Calu3 (cell line): ENCODE measurements around the gene SPEM2. TPM values are rescaled to one million over a fixed set of nuclear protein-coding genes. Genes with fewer than 3 reads are reported as not detected.

Experiments
- BruUV-seq: library from RNA; stranded (reverse); fragments of 400-500 nt; replicated peaks from 2 replicates; lab custom pipeline; 2021; lab: Mats Ljungman, UMichigan
- CTCF ChIA-PET: fragments of 300-600 bp; sonication (Branson Sonifier 250); formaldehyde crosslinking; loops from one replicate; lab custom pipeline; 2022; ENCODE audit warnings: antibody characterized with exemption; lab: Charles Lee
- DNase-seq: peaks from one replicate; pipeline ENCODE4 v3.0.0; 2022
- H3K27ac Mint-ChIP-seq: one replicate; pipeline ENCODE4 v1.8.0; 2022; ENCODE audit warnings: mixed read lengths; ENCODE audit not compliant: unreplicated experiment
- H3K27me3 Mint-ChIP-seq: one replicate; pipeline ENCODE4 v1.8.0; 2022; ENCODE audit warnings: mixed read lengths; ENCODE audit not compliant: unreplicated experiment
- H3K36me3 Mint-ChIP-seq: one replicate; pipeline ENCODE4 v1.8.0; 2022; ENCODE audit warnings: mild to moderate bottlenecking, moderate library complexity, mixed read lengths; ENCODE audit not compliant: insufficient read depth, unreplicated experiment
- H3K4me1 Mint-ChIP-seq: one replicate; pipeline ENCODE4 v1.8.0; 2022; ENCODE audit warnings: mild to moderate bottlenecking, low read depth, mixed read lengths; ENCODE audit not compliant: unreplicated experiment
- H3K4me3 Mint-ChIP-seq: one replicate; pipeline ENCODE4 v1.8.0; 2022; ENCODE audit warnings: mild to moderate bottlenecking, low read depth, moderate library complexity, mixed read lengths; ENCODE audit not compliant: unreplicated experiment
- H3K9me3 Mint-ChIP-seq: one replicate; pipeline ENCODE4 v1.8.0; 2022; ENCODE audit warnings: low read depth, mixed read lengths; ENCODE audit not compliant: unreplicated experiment
- intact Hi-C: fragments of 100-400 bp; cut with micrococcal nuclease; formaldehyde crosslinking; loops from one replicate; pipeline ENCODE4 v1.10.0; 2022; ENCODE audit not compliant: unreplicated experiment
- total RNA-seq: library from RNA; stranded (reverse); gene quantifications from 2 replicates; pipeline ENCODE4 v1.2.3, GENCODE V29; 2022
- TF ChIP-seq, protein P1 (sequence below): fragments of 200-600 bp; IDR thresholded peaks from one replicate; pipeline ENCODE4 v1.8.0; 2022; ENCODE audit warnings: antibody characterized with exemption; ENCODE audit not compliant: unreplicated experiment

The SPEM2 gene
- total RNA-seq, 1 experiment from 2014 or later, result not detected

DNA sequence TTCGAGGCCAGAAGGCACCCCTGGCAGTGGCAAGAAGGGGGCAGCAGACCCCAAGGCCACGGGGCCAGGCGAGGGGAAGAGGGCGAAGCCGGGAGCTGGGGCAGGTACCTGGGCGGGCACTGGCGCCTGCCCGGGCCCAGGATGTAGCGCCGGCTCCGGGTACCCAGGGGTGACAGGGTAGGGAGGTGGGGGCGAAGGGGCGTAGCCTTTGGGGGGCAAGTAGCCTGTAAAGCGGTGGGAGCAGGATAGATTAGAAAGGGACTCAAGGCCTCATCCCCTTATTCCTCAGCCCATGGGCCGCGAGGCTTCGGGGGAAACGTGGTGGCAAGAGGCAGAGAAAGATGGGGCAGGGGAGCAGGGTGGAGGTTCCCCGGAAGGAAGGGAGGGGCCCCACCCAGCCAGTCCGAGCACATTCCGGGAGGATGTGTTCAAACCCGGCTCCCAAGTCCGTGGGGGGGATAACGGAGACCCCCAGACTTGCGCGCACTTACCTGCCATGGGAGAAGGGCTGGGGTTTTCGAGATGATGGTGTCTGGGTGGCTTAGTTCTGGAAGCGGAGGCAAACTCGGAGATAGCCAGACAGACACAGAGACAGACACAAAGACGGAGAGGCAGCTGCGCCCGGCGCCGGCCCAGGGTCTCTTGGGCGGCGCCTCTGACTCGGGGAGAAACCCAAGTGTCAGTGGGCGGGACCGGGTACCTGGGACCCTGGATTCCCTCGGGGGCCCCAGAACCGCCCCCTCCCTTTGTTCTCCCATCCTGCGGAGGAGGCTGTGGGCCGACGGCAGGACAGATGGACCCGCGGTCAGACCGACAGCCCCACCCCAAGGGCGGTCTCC lies 31.6 kb upstream of the SPEM2 start:
- intact Hi-C loops, result no loop called here
- TSS peak; percentile 26 for BruUV-seq
- CTCF ChIA-PET, result interaction anchor here (0.6 to 1.4 kb wide), 3 partner anchors 10 to 38 kb away, joined by 3 to 6 read pairs (median 3); partner anchors contain the start of gene TMEM256
- DNase-seq, result peak; percentile 28
- no peaks in the 10 kb centered on the region for H3K9me3 Mint-ChIP-seq
- peaks cover 20% of the 10 kb centered on the region for H3K36me3 Mint-ChIP-seq
- no peak overlapping the region for H3K27ac Mint-ChIP-seq
- peak overlapping the region; percentile 82 for H3K4me3 Mint-ChIP-seq
- H3K27me3 Mint-ChIP-seq, result no peaks in the 10 kb centered on the region
- TF ChIP-seq, protein P1, sequence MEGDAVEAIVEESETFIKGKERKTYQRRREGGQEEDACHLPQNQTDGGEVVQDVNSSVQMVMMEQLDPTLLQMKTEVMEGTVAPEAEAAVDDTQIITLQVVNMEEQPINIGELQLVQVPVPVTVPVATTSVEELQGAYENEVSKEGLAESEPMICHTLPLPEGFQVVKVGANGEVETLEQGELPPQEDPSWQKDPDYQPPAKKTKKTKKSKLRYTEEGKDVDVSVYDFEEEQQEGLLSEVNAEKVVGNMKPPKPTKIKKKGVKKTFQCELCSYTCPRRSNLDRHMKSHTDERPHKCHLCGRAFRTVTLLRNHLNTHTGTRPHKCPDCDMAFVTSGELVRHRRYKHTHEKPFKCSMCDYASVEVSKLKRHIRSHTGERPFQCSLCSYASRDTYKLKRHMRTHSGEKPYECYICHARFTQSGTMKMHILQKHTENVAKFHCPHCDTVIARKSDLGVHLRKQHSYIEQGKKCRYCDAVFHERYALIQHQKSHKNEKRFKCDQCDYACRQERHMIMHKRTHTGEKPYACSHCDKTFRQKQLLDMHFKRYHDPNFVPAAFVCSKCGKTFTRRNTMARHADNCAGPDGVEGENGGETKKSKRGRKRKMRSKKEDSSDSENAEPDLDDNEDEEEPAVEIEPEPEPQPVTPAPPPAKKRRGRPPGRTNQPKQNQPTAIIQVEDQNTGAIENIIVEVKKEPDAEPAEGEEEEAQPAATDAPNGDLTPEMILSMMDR, result no peak
- H3K4me1 Mint-ChIP-seq, result peaks cover 8% of the 10 kb centered on the region

DNA sequence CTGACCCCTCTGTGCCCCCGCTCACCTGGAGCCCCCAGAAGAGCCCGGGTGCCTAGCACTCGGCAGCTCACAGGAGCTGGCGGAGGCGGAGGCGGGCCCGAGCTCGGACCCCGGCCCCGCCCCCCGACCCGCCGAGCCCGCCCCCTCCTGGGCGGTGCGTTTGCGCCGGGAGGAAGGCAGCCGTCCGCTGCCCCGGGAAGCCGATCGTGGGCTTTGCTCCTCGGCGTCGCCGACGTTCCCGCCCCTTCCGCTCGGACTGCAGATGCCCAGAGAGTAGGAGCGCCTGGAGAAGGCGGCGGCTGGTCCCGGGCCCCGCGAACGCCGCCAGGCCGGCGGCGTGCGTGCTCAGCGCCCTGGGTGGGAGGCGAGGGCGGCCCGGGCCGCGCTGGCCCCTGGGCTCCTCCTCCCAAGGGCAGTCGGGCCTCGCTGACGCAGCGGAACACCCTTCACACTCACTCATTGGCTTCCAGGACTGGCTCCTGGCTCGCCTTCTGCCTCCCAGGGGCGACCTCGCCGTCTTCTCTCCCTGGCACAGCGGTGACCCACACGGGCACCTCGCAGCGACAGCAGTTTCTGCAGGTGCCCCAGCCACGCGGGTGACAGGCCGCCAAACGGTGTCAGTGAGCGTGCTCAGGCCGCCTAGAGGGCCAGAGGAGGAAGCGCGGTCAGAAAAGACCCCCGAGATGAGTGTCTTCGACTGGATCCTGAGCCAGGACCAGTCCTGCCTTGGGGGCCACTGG lies 30.8 kb upstream of the SPEM2 start, which contains the start of gene PLSCR3:
TSS of gene PLSCR3 (minus strand) at position 74 of the 740 bp plus-strand sequence. CDS start 415 bp downstream, outside the sequence.
- peaks cover 8% of the 10 kb centered on the region for H3K4me1 Mint-ChIP-seq
- CTCF ChIA-PET, result interaction anchor here (0.6 to 1.4 kb wide), 4 partner anchors 9 to 136 kb away, joined by 3 to 6 read pairs (median 4); partner anchors contain the start of gene TMEM256
- peak within 1 kb of the TSS; percentile 82 for H3K4me3 Mint-ChIP-seq
- TF ChIP-seq, protein P1, result peak; percentile 35
- H3K27me3 Mint-ChIP-seq, result no peaks in the 10 kb centered on the region
- no TSS peak for BruUV-seq
- no peaks in the 10 kb centered on the region for H3K9me3 Mint-ChIP-seq
- peaks cover 20% of the 10 kb centered on the region for H3K36me3 Mint-ChIP-seq
- intact Hi-C loops, result no loop called here
- peak within 1 kb of the TSS; percentile 35 for H3K27ac Mint-ChIP-seq
- peak; percentile 86 for DNase-seq

DNA sequence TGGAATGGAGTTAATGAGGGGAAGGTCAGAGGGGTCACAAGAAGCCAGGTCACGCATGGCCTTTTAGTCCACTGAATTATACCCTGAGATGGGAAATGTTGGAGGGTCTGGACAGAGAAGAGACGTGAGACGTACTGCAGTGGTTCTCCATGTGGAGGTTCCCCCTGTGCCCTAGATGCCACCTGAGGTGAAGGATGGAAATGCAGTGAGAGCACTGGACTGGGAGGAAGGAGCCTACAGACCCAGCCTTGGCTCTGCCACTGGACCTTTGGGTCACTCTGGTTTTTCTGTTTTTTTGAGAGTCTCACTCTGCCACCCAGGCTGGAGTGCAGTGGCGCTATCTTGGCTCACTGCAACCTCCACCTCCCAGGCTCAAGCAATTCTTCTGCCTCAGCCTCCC lies 29.3 kb upstream of the SPEM2 start:
- H3K4me1 Mint-ChIP-seq, result peaks cover 8% of the 10 kb centered on the region
- no peaks in the 10 kb centered on the region for H3K27me3 Mint-ChIP-seq
- TF ChIP-seq, protein P1, result no peak
- no peak overlapping the region for H3K4me3 Mint-ChIP-seq
- CTCF ChIA-PET, result no interaction called here
- no peaks in the 10 kb centered on the region for H3K9me3 Mint-ChIP-seq
- no peak overlapping the region for H3K27ac Mint-ChIP-seq
- no peak for DNase-seq
- peaks cover 24% of the 10 kb centered on the region for H3K36me3 Mint-ChIP-seq
- BruUV-seq, result no TSS peak
- intact Hi-C loops, result no loop called here

DNA sequence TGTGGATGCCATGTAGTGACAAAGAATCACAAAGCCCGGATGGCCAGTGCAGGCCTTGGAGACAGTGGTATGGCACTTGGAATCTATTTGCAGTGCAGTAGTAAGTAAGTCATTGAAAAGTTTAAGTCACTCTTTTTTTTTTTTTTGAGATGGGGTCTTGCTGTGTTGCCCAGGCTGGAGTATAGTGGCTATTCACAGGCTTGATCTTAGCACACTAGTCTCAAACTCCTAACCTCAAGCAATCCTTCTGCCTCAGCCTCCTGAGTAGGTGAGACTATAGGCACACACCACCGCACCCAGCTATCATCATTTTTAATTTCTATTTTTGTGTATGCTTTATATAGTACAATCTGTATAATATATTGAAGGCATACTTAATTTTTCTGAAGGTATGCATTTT lies 26.8 kb upstream of the SPEM2 start:
- BruUV-seq, result no TSS peak
- Mint-ChIP-seq H3K27me3 (no peaks in the 10 kb centered on the region), H3K36me3 (peaks cover 29% of the 10 kb centered on the region), H3K9me3 (no peaks in the 10 kb centered on the region), H3K4me1 (peaks cover 8% of the 10 kb centered on the region), H3K4me3 (no peak overlapping the region), H3K27ac (no peak overlapping the region)
- CTCF ChIA-PET, result no interaction called here
- intact Hi-C loops, result no loop called here
- no peak for DNase-seq
- TF ChIP-seq, protein P1, result no peak
